ENCODE results near the gene PNISR.

DNA sequence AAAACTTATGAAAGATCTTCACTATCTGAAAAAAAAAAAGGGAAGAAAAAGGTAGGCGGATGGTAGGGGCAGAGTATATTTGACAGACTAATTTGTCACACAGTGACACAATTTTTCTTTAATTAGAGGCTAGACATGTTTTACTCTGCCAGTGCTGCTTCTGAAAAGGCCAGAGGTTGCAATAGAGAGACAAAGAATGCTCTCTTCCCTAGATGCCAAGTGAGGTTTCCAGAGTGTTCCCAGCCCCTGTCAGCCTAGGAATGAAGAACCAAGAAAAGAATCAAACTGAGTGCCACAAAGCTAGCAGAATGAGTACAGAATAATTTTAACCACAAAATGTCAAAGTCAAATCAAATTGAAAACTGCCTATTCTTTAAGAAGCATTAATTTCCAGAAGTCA is 13.0 kb downstream of the PNISR start:
- TF ChIP-seq, protein P1, sequence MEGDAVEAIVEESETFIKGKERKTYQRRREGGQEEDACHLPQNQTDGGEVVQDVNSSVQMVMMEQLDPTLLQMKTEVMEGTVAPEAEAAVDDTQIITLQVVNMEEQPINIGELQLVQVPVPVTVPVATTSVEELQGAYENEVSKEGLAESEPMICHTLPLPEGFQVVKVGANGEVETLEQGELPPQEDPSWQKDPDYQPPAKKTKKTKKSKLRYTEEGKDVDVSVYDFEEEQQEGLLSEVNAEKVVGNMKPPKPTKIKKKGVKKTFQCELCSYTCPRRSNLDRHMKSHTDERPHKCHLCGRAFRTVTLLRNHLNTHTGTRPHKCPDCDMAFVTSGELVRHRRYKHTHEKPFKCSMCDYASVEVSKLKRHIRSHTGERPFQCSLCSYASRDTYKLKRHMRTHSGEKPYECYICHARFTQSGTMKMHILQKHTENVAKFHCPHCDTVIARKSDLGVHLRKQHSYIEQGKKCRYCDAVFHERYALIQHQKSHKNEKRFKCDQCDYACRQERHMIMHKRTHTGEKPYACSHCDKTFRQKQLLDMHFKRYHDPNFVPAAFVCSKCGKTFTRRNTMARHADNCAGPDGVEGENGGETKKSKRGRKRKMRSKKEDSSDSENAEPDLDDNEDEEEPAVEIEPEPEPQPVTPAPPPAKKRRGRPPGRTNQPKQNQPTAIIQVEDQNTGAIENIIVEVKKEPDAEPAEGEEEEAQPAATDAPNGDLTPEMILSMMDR (conservative IDR thresholded peaks at IDR 0.05; ENCODE audit: low read length), result no peak
- TF ChIP-seq EZH2phosphoT487 (IDR thresholded peaks at IDR 0.05; ENCODE audit: borderline replicate concordance, low read depth, low read length), result no peak

All from OCI-LY7 (cell line).